Testis (tissue), 2 donors: Measurements from ENCODE around the gene ATP8B2.

Experiments
- CTCF ChIP-seq, 3 experiments: fragments of 450-650 bp in 2 of 3; fragments of 200-600 bp in 1 of 3; sonication (generic) in 1 of 3; IDR thresholded peaks; one replicate each; pipeline ENCODE4 v1.5.1; 2016 to 2019; ENCODE audit warnings: antibody characterized with exemption in 3 of 3, mild to moderate bottlenecking in 2 of 3, moderate library complexity in 1 of 3
- POLR2A ChIP-seq: fragments of 450-650 bp; IDR thresholded peaks from one replicate; pipeline ENCODE4 v1.6.1; 2017; ENCODE audit warnings: antibody characterized with exemption, mild to moderate bottlenecking, moderate library complexity

- TF ChIP-seq CTCF (IDR thresholded peaks at IDR 0.05) = no peak
- no peak for TF ChIP-seq POLR2A
Measured at GRCh38 chr1:154391086-154391770, 65.9 kb downstream of the ATP8B2 start.
